GM19238 (cell line): ENCODE results near the gene ZNF213.
"Not testable (repeated sequence)": the region's sequence is repeated elsewhere in the genome, so short reads cannot be mapped to it uniquely, and the experiment has no call there.

Experiments used
- DNase-seq: peaks from one replicate; pipeline ENCODE4 v3.0.0; 2011; ENCODE audit warnings: low spot score; ENCODE audit not compliant: insufficient read length

The ZNF213 gene

GRCh38 chr16:3148256-3149192 is 13.7 kb downstream of the ZNF213 start:
- no peak for DNase-seq

DNA sequence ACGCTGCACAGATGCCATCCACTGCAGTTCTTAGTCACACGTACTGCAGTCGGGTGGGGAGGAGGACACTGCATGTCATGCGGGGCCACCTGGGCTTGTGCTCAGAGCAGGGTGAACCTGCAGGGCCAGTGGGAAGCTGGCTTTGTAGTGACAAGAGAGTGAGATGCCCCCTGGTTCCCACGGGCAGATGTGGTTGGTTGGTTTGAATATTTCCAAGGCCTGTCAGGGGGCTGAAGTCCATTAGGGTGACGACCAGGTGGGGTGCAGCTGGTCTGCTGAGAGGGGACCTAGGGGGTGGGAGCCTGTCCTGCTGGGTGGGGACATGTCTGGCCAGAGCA is 14.3 kb downstream of the ZNF213 start:
- DNase-seq, result no peak

DNA sequence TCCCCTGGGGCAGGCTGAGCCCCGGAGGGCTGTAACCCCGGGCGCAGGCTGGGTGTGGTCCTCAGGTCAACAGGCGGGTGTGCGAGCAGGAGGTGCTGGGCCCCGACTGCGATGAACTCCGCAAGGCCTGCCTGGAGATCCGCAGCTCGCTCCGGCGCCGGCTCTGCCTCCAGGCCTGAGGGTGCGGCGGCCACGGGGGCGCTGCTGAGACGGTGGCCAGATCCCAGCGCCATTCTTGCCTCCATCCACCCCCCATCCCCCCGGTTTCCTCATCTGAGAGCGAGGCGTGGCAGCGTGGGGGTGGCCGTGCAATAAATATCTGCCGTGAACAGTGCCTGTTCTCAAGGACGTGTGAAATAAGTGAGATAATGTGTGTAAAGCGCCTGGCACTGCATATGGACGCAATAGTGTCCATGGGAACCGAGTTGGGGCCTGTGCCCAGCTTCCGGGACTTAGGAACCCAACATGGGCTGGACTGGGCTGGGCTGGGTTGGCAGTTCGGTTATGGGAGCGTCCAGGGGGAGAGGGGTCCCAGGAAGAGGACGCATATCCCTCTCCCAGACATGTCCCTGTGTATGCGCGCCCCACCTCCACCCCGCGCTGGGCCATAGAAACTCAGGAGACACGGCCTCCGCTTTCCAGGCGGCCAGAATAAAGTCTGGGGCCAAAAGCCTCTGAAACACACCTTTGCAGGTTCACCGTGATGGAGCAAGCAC is 15.0 kb downstream of the ZNF213 start:
- peak; percentile 68 for DNase-seq

GRCh38 chr16:3150346-3151218 is 15.8 kb downstream of the ZNF213 start:
- DNase-seq, result peak; percentile 94

- DNase-seq, result no peak
These were observed 17.1 kb downstream of the ZNF213 start for GRCh38 chr16:3152027-3152276.

DNA sequence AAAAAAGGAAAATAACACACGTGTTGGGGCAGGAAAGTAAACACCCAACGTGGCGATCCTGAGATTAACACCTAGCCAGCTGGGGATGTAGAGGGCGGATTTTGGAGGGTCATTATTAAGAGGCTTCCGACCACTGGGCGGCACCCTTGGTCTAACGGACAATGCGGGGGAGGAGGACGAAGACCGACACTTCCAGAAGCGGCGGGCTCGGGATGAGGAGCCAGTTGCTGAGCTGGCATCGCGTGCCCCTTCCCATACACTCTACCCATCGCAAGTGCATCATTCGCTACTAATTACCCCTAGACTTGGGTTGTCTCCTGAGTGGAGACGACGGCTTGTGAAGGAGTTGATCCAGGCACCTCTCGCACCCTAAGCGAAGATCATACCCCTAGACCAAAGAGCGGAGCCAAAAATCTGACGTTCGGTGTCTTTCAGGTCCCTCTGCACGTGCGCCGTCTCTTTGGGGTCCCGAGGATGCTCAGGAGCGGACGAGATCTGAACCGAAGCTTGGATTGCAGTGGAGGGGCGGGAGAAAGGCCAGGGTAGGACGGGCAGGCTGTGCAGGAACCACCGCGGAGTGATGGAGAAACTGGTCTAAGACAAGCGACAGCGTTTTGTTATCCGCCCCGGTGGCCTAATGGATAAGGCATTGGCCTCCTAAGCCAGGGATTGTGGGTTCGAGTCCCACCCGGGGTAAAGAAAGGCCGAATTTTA is 17.6 kb downstream of the ZNF213 start:
- no peak for DNase-seq

DNA sequence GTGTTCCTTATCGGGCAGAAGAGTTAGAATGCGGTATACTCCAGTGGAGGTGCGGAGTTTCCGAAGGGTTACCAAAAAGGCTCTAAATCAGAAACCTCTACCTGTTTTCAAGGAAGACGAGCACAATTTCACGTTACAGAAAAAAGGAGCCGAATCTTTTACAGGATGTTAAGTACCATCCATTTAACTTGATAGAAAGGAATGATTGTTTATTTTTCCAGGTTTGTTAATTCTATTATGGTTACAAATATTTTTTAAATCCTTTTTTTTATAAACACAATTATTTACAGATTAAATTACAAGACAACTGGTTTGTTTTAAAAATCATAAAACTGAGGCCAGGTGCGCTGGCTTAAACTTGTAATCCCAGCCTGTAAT is 18.2 kb downstream of the ZNF213 start:
- no peak for DNase-seq

GRCh38 chr16:3155181-3155580 is 20.4 kb downstream of the ZNF213 start:
- DNase-seq, result no peak

DNA sequence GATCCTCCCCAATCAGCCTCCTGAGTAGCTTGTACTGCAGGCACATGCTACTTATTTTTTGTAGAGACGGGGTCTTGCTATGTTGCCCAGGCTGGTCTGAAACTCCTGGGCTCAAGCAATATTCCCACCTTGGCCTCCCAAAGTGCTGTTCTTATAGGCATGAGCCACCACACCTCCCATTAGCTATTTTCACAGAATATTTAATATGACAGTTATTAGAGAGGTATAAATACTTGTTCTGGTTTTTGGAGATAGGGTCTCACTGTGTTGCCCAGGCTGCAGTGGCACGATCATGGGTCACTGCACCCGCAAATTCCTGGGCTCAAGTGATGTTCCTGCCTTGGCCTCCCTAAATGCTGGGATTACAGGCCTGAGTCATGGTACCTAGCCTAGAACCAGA is 21.1 kb downstream of the ZNF213 start:
- no peak for DNase-seq

- no peak for DNase-seq
These were observed 22.6 kb downstream of the ZNF213 start for GRCh38 chr16:3157229-3158025.

GRCh38 chr16:3158026-3158509 is 23.2 kb downstream of the ZNF213 start:
- no peak for DNase-seq

DNA sequence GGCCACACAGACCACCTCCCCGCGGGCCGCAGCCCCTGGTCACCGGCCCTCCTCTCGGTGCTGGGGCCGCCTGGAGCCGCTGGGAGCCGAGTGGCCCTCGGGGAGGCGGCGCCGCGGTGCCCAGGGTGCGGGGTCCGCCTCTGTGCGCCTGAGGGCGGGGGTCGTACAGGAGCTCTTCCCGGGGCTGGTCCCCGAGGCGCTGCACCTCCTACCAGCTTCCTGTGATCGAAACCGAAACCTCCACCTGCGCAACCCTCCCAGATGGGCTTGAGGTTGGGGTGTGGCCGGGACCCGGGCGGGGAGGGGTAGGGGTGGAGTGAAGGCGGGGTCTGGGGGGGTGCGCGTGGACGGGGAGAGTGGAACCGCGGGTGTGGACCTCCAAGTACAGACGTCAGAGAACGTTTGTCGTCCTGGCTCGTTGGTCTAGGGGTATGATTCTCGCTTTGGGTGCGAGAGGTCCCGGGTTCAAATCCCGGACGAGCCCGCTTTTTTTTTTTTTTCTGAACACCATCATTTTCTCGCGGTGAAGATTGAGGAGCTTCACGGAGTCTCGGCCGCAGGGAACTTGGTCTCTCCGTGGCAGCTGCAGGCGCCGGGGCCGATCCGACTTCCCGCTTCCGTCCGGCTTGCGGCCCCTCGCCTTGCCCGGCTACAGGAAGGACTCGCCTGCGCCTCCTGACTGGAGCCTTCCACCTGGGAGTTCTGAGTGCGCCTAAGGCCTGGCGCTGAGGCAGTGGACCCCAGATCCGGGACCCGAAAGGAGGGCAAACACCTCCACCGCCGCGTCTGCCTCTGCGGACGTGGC is 23.9 kb downstream of the ZNF213 start:
- peak; percentile 92 for DNase-seq

GRCh38 chr16:3161235-3162018 is 26.6 kb downstream of the ZNF213 start:
- DNase-seq, result no peak

DNA sequence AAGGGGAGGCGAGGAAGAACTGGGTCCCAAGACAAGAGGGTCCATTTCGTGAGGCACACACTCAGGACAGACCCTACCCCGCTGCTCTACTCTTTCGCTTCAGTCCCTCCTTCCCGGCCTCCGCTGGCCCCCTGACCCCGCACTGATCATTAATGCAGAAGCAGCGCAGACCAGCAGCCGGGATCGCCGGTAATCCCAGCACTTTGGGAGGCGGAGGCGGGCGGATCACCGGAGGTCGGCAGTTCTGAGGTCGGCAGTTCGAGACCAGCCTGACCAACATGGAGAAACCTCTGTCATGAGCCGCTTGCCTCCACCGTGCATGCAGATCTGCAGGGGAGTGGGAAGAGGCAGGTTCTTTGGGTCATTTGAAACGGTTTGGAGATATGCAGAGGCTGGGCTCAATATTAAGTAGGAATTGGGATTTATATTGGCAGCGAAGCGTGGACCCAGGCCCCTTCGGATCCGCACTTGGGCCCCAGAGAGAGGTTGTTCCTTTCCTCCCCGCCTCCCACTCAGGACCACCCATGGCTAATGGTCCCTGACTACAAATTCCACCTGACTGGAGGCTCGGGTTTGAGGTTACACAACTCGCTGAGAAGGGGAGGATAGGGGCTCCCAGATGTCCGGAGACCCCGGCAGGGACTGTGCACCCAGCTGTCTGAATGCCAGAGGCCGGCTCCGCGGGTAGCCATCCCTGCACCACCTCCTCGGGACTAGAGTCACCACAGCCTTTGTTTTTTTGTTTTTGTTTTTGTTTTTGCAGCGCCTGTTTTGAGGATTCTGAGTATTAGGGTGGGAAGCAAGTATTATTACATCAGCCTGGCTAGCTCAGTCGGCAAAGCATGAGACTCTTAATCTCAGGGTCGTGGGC is 29.5 kb downstream of the ZNF213 start:
- DNase-seq, result no peak

DNA sequence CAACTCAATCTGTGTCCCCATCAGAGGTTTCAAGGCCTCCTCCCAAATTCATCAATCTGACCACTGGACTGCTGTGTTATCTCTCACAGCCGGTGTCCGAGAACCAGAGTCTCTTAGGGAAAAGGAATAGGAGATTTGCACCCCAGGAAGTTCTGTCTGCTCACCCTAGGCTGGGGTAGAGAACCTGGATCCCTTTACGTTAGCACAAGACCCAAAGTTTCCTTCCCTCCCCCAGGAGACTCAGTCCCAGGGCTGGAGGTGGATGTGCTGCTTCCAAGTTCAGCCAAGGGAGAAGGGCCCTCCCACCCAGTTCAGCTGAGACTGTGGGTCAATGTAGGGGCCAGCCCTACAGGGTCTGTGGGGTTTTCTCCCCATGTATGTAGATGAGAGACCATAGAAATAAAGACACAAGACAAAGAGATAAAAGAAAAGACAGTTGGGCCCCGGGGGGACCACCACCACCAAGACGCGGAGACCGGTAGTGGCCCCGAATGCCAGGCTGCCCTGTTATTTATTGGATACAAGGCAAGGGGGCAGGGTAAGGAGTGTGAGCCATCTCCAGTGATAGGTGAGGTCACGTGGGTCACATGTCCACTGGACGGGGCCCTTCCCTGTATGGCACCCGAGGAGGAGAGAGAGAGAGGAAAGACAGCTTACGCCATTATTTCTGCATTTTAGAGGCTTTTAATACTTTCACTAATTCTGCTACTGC is 30.4 kb downstream of the ZNF213 start:
- no peak for DNase-seq

DNA sequence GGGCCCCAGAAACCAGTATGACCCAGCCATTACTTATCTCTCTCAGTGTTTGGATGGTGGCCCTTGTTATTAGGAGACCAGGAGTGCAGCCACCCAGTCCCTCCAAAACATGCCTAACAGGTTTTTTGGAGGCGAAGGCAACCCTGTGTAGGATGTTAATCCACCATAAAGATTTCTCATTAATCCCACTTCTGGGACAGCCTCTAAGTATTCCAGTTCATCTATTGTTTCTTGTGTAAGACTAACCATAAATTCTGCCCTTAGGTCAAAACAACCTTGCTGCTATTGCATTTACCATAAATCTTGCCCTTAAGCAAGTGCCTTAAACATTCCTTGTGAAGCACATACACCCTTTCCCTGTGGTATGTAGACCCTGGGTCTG is 31.7 kb downstream of the ZNF213 start:
- no peak for DNase-seq

GRCh38 chr16:3168729-3169128 is 33.9 kb downstream of the ZNF213 start:
- not testable (repeated sequence) for DNase-seq
